GM18505 (cell line): ENCODE data around the gene PBX1.

Experiments used
- ATAC-seq: cut with Tn5 transposase; IDR thresholded peaks from one replicate; pipeline ENCODE4 v1.9.1; 2021; ENCODE audit not compliant: unreplicated experiment
- POLR2A ChIP-seq: IDR thresholded peaks from 4 replicates; pipeline ENCODE4 v1.6.1; 2011; ENCODE audit warnings: borderline replicate concordance; ENCODE audit not compliant: insufficient read depth, insufficient read length; ENCODE audit errors: extremely low read depth

PBX1 gene

DNA sequence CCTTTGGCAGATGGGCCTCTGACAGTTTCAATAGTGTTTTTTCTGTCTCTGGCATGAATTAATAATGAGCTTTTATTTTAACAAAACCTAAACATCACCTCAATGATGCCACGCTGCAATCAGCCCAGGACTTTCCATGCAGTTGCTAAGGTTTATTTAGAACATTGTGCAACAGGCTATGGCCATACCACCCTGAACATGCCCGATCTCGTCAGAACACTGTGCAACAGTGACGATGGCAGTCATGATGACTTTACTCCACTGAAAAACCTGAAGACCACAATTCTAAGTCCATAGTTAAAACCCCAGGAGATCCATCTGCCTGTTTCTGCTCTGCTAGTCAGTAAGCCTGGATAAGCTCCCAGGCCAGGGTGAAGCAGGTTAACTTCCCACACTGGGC lies 310.0 kb downstream of the PBX1 start:
- no peak for TF ChIP-seq POLR2A
- ATAC-seq: no peak

DNA sequence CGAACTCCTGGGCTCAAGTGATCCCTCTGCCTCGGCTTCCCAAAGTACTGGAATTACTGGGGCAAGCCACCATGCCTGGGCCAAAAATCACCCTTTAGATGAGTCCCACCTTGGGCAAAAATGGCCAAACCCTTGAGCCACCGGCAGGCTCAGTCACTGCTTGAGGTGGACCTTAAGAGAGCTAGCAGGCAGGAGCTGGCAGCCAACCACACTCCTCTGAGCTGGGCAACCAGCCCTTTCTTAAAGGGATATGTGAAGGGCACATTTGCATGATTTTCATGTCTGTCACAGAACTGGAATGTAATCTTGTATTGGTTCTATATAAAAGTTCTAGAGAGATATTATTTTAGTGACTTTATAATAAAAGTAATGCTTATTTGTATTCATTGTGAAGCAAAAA lies 316.5 kb downstream of the PBX1 start:
- no peak for ATAC-seq

DNA sequence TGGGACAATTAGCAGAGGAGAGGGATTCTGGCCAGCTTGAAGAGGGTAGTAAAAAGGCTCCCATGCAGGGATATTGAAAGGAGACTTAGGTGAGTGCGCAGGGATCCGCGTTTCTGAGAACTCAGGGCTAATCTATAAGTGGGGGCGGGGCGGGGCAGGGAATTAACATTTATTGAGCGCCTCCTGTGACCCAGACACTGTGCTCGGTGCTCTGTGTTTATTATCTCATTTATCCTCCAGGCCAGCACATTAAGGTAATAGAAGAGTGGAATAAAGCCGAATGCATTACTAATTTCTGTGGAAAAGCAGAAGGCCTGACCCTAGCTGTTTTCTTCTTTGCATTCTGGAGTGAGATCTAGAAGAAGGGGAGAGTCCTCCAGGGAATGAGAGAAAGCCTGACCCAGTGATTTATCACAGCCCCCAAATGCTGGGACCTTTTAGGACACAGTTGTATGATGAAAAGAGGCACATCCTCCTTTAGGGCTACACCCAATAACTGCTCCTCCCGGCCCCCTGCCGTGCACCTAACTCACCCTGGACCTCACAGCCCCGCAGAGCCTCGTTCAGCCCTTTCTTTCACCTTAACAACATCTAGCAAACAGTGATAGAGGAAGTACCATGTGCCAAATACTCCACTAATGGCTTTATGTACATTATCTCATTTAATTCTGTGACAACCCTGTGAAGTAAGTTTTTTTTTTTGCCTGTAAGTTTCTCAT lies 317.6 kb downstream of the PBX1 start:
- no peak for ATAC-seq
- TF ChIP-seq POLR2A: no peak

More for the DNA sequence above, 316.5 kb downstream of the PBX1 start:
- no peak for TF ChIP-seq POLR2A

DNA sequence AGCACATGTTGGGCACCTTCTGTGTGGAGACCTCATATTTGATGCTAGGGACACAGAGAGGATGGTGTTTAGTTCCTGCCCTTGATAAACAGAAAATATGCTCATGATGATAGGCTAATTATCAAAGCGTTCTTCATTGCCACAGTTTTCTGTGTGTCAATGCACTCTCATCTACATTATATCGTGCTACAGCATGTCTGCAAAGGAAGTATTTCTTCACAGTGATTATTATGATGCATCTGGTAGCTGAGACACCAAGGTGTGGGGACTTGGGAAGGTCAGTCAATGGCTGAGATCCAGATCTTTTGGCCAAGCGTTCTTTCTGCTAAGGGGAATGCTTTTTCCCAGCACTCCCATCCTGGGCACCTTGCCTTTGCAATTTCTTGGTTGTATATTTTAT lies 321.2 kb downstream of the PBX1 start:
- no peak for ATAC-seq
- TF ChIP-seq POLR2A: no peak

DNA sequence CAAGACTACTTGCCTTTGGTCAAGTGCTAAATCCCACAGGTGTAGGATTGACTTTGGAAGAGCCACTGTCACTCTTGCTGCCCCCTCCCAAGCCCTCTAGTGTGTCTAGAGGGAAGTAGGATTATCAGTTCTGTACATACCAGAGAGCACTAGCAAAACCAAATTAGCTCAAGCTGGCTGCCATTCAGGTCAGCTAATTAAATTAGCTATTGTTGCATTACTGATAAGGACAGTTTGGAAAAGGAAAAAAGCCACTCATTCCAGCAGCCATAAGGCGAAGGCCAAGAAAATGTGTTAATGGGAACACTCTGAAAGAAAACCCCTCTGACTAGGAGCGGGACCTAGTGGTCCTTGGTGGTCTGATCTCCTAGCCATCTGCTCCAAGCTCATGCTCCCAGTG lies 321.7 kb downstream of the PBX1 start:
- TF ChIP-seq POLR2A: no peak
- ATAC-seq: no peak

DNA sequence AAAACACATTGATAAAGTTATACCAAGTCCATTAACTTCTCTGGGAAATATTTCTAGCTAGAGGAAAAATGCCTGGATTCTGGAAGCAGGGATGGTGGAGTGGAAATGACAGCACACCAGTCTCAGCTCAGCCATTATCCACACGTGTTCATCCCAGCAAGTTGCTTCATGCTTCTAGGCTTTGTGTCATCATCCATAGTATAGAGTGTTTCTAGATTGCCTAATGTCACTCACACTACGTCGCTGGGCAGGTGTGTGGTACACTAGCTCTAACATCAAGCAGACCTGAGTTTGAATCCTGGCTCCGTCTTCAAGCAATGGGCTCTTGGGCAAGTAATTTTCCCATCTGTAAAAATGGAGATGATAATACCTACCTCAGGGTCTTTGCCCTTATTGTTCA lies 326.3 kb downstream of the PBX1 start:
- no peak for ATAC-seq
- TF ChIP-seq POLR2A: no peak

DNA sequence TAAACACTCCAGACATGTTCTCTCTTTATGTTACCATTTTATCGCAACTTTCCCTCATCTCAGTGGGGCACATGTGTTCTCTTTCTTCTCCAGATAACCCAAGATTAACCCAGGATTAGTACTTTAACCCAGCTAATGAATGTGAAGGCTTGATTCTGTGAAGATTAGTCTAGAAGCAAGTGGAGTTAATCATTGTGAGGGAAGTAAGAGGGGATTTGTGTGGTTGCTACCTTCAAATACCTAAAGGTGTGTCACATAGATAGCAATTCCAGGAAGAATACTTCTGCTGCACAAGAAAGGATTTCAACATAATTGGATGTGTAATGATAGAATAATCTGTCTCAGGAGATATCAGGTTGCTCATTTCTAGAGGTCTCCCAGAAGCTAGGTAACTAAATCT lies 327.1 kb downstream of the PBX1 start:
- no peak for ATAC-seq
- no peak for TF ChIP-seq POLR2A

DNA sequence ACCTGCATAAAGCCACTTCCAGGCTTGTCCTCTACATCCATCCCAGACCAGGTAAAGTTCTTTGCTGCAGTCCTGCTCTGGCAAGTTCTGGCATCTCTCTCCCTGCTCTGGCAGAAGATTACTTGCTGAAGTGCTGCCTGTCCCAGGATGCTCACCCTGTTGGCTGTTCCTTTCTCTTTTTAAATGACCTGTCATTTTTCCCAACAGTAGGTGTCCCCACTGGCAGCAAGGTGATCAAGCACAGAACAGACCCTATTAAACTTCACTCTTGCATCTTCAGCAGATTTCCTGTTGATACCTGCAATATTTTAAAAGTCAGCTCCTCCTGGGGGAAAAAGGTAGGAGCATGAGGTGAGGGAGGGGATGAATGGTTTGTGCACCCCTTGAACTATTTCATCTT lies 332.6 kb downstream of the PBX1 start:
- no peak for TF ChIP-seq POLR2A
- ATAC-seq: no peak

DNA sequence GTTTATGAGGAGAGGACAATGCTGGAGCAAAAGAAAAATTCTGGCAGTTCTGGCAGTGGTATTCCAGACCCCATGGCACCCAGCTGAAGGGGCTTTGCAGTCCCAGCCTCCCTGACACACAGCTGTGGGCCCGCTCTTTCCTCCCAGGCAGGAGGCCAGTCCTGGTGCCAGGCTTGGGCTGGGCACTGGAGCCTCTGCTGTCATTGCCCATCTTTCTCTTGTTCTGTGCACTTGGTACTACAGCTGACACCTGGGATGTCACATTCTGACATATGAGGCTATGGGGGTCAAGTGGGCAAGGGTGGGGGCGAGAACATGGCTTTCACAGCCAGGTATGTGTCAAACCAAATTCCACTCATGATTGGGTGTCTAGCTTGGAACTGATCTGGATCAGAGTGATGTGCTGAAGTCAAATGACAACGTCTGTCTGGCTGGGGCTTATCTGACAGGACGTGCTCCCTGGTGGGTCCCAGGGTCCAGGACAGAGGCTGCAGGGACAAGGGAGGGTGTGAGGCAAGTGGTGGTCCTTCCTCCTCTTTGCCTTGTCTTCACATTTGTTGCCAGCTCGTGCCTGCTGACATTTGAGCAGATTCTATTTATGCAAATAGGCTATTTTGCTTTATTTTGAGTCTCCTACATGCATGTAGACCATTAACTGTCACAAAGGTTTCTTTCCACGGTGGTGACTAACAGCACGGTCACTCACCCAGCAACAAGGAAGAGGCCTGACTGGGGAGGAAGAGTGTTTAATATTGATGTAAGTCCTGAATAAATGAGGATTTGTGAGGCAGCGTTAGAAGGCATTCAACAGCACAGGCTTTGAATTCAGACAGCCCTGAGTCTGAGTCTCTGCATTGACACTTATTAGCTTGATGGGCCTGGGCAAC lies 336.3 kb downstream of the PBX1 start:
- TF ChIP-seq POLR2A: no peak
- ATAC-seq: no peak

DNA sequence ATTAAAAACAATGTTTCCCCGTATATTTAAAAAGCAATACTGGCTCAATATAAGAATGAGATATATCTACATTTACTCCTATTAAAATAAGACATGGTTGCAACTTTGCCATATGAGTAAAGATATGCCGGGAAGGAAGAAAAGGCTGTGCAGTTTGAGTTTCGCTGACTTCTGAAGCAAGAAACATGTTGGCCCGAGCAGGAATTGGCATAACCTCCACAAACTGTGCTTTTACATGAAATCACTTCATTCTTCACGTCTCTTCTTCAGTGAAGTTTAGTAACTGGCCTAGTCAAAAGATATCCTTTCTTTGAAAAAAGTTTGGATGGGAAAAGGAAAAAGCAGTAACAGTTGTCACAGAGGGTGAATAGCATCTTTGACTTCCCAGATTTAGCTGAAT lies 342.0 kb downstream of the PBX1 start:
- ATAC-seq: no peak

More for the DNA sequence above, 342.0 kb downstream of the PBX1 start:
- no peak for TF ChIP-seq POLR2A
